Hippocampal formation (tissue), 2 donors: ENCODE data around the gene PTGDS.

ENCODE experiments used
- DNase-seq, 2 donors: peaks; one replicate each; lab custom pipeline; 2025; lab: John Stamatoyannopoulos, UW

PTGDS gene

DNA sequence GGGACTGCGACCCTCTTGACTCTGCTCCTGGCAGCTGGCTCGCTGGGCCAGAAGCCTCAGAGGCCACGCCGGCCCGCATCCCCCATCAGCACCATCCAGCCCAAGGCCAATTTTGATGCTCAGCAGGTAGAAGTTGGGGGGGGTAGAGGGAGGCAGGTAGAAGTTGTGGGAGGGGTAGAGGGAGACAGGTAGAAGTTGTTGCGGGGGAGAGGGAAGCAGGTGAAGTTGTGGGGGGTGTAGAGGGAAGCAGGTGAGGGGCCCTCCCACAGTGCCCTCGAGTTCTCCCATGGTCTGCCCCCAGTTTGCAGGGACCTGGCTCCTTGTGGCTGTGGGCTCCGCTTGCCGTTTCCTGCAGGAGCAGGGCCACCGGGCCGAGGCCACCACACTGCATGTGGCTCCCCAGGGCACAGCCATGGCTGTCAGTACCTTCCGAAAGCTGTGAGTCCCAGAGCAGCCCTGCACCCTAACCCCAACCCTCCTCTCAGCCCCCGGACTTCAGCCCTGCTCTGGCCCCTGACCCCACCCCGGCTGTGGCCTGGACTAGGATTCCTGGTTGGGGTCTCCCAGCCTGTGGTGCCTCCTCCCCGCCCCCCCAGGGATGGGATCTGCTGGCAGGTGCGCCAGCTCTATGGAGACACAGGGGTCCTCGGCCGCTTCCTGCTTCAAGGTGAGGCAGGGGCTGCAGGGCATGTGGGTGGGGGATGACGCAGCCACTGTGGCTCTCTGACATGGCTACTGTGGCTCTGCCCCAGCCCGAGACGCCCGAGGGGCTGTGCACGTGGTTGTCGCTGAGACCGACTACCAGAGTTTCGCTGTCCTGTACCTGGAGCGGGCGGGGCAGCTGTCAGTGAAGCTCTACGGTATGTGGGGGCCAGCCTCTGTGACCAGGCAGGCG is 31.7 kb upstream of the PTGDS start:
- DNase-seq, result no peak

DNA sequence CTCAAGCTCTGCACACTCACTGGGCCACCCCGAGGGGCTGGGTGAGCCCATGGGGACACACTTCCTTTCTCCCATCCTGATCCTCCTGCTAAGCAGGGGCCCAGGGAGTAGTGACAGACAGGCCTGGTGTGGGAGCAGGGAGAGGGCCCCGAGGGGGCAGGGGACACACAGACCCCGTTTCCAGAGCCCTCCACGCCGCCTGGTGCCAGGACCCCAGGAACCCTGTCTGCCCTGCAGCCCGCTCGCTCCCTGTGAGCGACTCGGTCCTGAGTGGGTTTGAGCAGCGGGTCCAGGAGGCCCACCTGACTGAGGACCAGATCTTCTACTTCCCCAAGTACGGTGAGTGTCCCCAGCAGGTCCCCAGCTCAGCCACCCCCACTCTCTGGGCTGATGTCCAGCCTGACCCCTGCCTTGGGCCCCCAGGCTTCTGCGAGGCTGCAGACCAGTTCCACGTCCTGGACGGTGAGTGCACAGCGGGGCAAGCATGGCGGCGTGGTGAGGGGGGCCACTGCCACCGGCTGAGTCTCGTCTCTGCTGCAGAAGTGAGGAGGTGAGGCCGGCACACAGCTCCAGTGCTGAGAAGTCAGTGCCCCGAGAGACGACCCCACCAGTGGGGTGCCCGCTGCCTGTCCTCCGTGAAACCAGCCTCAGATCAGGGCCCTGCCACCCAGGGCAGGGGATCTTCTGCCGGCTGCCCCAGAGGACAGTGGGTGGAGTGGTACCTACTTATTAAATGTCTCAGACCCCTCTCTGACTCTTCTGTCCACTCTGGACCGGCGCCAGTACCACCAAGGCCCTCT is 30.9 kb upstream of the PTGDS start:
- DNase-seq, result no peak

DNA sequence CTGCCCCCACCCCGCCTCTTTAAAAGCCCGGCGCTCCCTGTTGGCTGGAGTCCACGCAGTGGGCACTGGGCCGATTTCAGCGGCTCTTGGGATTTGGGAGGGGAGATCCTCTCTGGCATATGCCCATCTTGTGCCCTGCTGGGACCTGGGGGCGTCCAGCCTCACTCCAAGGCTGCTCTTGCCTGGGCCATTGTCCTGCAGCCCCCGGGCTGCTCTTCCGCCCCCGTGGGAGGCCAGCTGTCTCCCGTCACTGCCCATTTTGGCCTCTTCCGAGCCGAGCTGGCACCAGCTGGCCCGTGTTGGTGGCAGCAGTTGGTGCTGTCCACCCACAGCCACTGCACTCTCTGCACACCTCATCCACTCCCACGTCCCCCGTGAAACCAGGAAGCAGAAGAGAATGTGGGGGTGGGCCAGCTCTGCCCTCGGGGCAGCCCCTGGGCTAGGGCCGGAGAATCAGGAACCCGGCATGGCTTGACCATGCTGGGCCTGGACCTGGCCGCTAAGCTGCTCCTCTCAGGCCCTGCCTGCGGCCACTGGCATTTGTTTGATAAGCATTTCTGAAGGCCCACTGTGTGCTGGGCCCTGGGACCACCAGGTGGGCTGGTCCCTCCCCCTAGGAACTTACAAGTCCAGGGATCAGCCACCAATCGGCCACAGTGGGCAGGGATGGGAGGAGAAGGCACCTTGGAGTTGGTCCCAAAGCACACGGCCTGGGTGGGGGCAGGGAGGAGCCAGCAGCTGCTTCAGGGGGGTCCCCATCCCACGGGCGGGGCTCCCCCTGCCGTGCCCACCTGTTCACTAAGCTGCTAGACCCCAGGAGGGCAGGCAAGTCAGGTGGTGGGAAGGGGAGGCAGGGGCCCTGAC is 30.0 kb upstream of the PTGDS start:
- peak in 1 of 2 donors; percentile 44 for DNase-seq

DNA sequence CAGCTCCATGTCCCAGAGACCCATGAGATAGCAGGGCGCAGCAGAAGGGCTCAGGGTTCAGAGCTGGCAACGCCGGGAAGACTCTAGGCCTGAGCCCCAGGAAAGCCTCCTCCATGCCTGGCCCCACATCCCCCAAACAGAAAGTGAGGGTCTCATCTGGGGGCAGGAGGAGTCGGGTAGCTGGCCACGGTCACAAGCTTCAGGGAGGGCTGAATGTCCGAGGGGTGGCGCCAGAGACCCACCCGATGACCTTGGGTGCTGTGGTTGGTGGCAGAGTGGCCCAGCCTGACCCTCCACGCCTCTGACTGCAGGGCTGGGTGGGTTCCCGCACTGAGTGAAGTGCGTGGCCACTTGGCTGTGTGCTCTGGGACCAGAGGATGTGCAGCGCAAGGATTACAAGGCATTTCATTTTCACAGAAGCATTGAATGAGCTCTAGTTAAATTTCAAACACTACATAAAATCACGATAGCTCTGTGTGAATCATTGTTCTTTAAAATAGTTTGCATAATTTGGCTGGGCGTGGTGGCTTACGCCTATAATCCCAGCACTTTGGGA is 29.3 kb upstream of the PTGDS start:
- peak; percentile 38 to 66 for DNase-seq

DNA sequence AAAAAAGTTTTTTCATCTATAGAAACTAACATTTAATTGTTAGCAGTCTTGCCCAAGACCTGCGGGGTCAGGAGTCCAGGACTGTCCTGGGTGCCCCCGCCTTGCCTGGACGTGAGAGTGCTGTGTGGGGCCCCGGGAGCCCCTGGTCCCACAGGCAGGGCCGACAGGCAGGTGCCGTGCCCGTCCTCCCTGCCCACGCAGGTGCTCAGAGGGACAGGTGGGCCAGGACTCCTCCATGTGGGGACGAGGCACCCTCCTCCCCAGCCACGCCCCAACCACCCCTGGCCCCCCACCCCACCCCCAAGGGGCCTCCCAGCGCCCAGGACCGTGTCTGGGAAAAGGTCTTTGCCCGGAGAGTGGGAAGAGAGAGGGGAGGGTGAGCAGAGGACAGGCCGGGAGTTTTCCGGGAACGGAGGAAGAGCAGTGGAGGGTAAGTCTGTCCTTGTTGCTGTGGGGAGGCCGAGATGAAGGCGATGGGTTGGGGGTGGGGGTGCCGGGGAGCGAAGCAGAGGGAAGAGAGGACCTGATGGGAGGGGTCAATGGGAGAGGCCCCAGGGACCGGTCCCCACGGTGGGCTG is 28.0 kb upstream of the PTGDS start:
- DNase-seq, result peak in 1 of 2 donors; percentile 51

DNA sequence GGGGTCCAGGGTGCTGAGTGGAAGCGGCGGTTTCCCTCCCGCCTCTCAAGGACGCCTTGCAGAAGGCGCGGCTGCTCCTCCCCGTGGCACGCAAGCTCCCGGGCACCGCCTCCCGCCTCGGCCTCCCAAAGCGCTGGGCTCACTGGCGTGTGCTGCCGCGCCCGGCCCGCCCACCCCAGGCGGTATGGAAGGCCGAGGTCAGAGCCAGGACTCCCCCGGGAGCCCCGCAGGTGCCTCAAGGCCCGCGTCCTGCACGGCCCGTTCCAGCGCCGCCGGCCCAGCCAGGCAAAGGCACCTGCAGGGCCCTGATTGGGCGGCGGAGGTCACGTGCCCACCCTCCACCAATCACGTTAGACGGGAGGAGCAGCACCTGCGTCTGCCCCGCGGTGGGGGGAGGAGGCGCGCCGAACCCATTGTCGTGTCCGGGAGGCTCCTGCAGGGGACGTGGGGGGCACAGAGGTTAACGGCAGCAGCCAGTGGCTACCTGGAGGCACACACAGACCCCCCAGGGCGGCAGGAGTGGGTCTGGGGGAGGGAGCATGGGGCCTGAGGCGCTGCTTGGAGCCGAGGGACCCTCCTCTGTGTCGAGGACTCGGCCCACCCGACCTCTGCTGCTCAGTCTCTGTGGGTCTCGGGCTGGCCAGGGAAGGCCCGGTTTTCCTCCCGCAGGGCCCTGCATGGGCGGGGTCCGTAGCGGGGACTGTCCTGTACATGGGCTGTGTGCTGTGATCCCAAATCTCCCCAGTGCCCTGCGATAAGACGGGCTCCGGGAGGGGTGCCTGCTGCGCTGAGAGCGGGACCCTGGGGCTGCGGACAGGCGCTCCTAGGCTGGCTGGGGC is 27.3 kb upstream of the PTGDS start:
- peak; percentile 83 to 95 for DNase-seq

DNA sequence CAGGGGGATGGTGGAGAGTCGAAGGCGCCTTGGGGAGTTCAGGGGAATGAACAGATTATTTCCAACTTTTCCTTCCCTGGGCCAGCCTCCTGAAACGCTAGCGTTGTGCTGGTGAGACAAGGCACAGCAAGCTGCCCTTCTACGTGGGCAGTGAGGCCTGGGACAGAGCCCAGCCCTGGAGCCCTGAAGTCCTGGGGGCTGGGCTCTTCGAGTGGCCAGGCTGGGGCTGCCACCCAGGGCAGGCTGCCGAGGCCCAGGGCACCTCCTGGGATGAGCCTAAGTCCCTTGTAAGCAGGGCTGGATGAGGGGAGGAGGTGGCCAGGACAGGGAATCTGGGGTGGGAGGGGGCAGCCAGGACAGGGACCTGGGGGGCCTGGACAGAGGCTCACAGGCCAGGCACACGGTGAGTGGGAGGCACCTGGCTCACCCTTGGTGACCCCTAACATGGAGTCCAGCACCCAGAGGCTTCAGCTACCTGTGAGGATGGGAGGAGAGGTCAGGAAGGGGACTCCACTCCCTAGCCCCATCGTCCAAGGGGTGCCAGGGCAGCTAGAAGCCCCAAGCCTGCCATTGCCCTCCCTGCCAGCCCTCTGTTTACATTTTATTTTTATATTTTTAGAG is 26.5 kb upstream of the PTGDS start:
- DNase-seq, result no peak

DNA sequence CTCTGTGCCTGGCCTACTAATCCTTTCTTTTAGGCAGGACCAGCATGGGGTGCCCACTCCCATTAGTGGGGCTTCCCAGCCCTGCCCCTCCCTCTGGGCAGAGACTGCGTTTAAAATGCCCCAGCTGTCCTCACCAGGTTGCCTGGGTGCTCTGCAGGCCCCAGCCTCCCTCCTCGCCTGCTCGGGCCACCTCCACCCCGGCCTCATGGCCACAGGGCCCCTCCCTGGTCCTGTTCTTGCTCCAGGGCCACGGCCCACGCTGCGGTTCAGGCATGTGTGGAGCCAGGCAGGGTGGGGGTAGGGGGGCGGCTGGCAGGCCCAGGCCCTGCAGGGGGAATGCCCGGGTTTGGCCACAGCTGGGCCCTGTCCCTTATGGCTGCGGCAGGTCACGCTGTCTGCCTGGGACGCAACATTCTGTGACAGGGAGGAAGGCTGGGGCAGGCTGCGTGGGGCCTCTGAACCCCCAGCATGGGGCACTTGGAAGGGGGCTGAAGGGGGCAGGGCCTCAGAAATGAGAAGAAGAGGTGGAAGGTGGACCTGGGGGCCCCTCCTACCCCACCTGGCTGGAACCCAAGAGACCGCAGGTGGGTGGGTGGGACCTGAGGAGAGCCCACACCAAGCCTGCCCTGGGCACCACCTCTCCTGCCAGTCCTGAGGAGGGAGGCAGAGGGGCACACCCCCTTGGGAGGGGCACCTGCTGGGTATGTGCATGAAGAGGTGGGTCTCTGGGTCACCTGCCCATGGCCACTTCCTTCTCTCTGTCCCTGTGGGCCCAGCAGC is 25.6 kb upstream of the PTGDS start, which contains the start of gene LCN12:
Gene LCN12 (plus strand): TSS at position 733 of the 780 bp plus-strand sequence. CDS start 55 bp downstream, outside the sequence.
- DNase-seq, result no peak

DNA sequence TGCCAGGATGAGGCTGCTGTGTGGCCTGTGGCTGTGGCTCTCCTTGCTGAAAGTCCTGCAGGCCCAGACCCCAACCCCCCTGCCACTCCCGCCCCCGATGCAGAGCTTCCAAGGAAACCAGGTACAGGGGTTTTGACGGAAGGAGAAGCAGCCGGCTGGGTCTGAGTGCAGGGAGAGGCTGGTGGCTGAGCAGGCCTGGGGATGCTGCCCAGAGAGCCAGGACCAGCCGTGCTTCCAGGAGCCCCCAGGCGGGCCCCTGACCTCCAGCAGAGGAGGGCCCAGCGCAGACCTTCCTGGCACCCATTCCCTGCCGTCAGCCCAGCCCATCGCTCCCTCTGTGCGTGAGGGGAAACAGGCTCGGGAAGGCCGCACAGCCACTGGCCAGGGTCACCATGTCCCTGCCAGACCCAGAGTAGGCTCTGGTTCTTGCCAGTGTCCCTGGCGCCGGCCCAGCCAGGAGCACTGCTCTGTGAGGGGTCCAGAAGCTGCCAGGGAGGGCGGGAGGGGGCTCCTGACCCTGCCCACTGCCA is 24.9 kb upstream of the PTGDS start:
- no peak for DNase-seq

DNA sequence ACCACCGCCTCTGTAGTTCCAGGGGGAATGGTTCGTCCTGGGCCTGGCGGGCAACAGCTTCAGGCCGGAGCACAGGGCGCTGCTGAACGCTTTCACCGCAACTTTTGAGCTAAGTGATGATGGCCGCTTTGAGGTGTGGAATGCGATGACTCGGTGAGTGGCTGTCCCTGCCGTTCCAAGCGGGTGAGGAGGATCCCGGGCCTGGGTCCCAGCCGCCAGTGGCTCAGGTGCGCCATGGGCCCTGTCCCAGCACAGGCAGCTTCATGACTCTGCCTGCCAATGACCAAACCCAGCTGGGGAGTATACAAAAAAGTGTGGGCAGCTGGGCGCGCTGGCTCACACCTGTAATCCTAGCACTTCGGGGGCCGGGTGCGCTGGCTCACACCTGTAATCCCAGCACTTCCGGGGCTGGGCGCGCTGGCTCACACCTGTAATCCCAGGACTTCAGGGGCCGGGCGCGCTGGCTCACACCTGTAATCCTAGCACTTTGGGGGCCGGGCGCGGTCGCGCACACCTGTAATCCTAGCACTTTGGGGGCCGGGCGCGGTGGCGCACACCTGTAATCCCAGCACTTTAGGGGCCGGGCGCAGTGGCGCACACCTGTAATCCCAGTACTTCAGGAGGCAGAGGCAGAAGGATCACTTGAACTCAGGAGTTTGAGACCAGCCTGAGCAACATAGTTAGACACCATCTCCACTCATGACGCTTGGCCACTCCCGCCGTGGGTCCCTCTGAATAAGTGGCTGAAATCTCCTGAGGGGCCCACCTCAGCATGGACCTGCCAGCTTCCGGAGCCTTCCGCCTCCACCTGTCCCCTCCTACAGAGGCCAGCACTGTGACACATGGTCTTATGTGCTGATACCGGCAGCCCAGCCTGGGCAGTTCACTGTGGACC is 24.2 kb upstream of the PTGDS start:
- no peak for DNase-seq

DNA sequence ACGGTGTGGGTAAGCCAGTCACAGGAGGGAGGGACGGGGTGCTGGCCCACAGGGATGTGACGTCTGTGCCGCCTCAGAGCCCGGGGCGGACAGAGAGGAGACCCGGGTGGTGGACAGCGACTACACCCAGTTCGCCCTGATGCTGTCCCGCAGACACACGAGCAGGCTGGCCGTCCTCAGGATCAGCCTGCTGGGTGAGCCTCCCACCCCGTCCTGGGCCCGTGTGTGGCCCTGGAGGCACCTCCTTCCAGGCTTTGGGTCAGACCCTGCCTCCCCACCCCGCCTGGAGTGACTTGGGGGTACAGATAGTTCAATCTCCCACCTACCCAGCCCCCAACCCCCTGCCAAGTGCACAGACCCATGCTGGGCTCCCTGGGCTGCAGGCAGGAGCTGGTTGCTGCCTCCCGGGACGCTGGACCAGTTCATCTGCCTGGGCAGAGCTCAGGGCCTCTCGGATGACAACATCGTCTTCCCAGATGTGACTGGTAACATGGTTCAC is 23.5 kb upstream of the PTGDS start:
- no peak for DNase-seq

DNA sequence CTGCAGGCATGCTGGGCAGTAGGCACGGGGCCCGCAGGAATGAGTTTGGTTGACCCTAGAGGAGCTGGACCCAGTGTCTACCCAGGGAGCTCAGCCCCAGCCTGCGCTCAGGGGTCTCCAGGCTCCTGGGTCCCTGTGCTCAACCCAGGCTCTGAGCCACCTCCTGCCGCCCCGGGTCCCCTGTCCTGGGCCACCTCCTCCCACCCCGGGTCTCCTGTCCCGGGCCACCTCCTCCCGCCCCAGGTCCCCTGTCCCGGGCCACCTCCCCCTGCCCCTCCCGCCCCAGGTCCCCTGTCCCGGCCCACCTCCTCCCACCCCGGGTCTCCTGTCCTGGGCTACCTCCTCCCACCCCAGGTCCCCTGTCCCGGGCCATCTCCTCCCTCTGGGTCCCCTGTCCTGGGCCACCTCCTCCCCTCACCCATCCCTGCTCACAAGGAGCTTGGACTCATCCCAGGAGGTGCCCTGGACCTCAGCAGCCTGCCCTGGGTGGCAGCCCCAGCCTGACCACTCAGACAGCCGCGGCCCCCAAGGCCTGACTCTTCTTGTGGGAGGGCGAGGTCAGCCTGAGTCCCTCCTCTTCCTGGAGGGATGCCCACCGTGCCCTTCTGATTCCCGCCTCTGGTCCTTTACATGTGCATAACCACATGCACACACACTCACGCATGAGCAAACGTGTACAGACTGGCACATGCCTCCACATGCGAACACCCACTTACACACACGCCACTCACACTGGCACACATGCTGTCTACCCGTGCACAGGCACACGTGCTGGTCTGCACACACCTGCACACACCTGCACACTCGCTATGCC is 22.8 kb upstream of the PTGDS start:
- no peak for DNase-seq

DNA sequence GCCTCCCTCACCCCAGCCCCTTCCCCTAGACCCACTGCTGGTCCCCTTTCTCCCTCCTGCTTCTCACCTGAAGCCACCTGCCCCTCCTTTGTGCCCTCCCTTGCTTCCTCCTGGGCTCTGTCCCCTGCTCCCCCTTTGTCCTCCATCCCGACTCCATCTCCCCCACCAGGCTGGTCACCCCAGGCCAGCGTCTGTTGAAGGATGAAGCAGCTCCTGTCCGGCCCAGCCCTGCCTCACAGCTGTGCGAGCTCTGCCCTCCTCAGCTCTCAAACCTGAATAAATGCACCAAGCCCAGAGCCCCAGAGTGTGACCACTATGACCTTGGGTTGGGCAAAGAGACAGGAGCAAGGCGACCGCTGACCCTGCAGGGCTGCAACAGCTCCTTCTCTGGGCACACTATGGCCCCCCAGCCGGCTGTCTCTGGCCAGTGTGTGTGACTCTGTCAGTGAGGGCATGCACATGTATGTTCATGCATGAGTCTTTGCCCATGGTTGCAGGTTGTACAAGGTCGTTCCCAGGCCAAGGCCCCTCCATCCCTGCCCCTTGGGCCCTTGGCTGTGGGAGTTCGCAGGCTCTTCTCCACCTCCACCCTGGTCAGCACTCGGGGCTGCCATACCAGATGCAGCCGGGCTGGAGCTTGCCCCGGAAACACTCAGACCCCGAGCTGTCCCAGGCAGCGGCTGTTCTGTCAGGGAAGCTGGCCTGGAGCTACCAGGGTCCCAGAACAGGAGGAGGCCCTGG is 21.9 kb upstream of the PTGDS start:
- DNase-seq, result no peak

DNA sequence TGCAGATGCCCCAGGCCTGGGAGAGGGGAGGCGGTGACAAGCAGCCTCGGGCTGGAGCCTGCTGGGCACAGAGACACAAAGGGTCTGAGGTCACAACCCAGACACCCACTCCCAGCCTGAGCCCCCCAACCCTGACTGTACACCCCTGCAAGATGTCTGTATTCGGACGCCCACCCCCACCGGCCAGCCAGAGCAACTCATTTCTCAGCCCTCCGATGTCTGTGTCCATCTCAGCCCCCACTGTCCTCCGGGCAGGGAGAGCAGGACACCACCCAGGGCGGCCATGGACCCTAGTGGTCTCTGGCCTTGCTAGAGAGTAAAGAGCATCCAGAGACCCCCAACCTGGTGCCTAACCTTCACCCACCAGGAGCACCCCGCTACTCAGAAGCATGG is 21.4 kb upstream of the PTGDS start:
- no peak for DNase-seq

DNA sequence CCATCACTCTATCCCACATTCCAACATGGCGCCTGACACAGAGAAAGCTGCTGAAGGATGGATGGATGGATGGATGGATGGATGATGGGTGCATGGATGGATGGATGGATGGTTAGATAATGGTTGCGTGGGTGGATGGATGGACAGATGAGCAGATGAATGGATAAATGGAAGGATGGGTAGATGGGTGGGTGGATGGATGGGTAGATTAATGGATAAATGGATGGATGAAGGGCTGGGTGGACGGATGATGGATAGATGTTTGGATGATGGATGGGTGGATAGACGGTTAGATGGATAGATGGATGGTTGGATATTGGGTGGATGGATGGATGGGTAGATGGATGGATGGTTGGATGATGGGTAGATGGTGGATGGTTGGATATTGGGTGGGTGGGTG is 20.7 kb upstream of the PTGDS start:
- no peak for DNase-seq

DNA sequence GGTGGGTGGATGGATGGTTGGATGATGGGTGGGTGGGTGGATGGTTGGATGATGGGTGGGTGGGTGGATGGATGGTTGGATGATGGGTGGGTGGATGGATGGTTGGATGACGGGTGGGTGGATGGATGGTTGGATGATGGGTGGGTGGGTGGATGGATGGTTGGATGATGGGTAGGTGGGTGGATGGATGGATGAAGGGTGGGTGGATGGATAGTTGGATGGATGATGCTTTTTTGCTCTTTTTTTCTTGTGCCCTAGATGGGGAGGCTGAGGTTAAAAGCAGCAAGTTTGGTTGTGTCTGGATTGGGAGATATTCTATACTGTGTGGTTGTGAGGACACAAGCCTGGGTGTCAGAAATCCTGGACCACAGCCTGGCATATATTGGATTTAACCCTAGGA is 19.8 kb upstream of the PTGDS start:
- DNase-seq, result no peak
